Gastroesophageal sphincter (tissue), 3 donors: ENCODE data around the gene MAP3K14.

Source experiments
- CTCF ChIP-seq, 4 experiments: fragments of 200-600 bp in 2 of 4; fragments of 450-650 bp in 2 of 4; sonication (generic) in 1 of 4; IDR thresholded peaks; one replicate each; pipeline ENCODE4 v1.5.1; 2017 to 2019; ENCODE audit warnings: antibody characterized with exemption in 4 of 4, mild to moderate bottlenecking in 2 of 4, moderate library complexity in 2 of 4
- POLR2A ChIP-seq, 2 donors: fragments of 450-650 bp; IDR thresholded peaks; one replicate each; pipeline ENCODE4 v1.6.1; 2017; ENCODE audit warnings: antibody characterized with exemption in 2 of 2, mild to moderate bottlenecking in 2 of 2, moderate library complexity in 1 of 2

DNA sequence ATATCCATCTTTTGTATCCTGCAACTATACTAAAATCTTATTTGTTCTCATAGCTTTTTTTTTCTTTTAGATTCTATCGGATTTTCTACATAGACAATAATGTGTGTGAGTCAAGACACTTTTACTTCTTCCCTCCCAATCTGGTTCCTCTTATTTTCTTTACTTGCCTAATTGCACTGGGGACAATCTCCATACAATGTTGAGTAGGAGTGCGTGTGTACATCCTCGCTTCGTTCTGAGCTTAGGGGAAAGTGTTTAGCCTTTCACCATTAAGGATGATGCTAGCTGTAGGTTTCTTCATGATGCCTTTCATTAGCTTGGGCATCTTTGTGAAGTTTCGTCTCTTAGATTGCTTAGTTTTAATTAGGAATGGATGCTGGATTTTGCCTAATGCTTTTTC is 57.8 kb downstream of the MAP3K14 start:
- TF ChIP-seq CTCF (IDR thresholded peaks at IDR 0.05) (no peak), POLR2A (IDR thresholded peaks at IDR 0.05) (no peak)
